CD14-positive monocyte (primary cell): ENCODE data around the gene LTB4R. TPM values are rescaled to one million over a fixed set of nuclear protein-coding genes. Genes with fewer than 3 reads are reported as not detected.

Experiments used
- DNase-seq, 3 donors: peaks; one replicate each; pipeline ENCODE4 v3.0.0-alpha.2; 2011 to 2022
- H2AFZ ChIP-seq: 2 replicates; pipeline ENCODE4 v1.6.0; 2012; ENCODE audit warnings: mild to moderate bottlenecking, low read depth, low read length, inconsistent platforms; ENCODE audit not compliant: insufficient read depth, poor library complexity, severe bottlenecking
- H3K27ac ChIP-seq, 2 donors: 1 replicate in 1 of 2; 2 replicates in 1 of 2; pipeline ENCODE4 v1.5.1; 2012 to 2013; ENCODE audit warnings: low read length in 2 of 2, control low read depth in 1 of 2, inconsistent platforms in 1 of 2, low read depth in 1 of 2, mild to moderate bottlenecking in 1 of 2
- H3K27me3 ChIP-seq, 2 donors: one replicate each; pipeline versions ENCODE4 v1.6.0 to v1.6.1; 2011 to 2013; ENCODE audit warnings: low read length in 2 of 2; ENCODE audit not compliant: control insufficient read depth in 2 of 2, insufficient read depth in 2 of 2
- H3K36me3 ChIP-seq, 2 donors: replicated peaks in 1 of 2; 1 replicate in 1 of 2; 2 replicates in 1 of 2; pipeline versions ENCODE4 v1.5.1 to v1.6.1; 2012 to 2013; ENCODE audit warnings: low read length in 2 of 2, control low read depth in 1 of 2, inconsistent platforms in 1 of 2, mild to moderate bottlenecking in 1 of 2; ENCODE audit not compliant: insufficient read depth in 2 of 2, control insufficient read depth in 1 of 2
- H3K4me1 ChIP-seq, 2 donors: 1 replicate in 1 of 2; 2 replicates in 1 of 2; pipeline versions ENCODE4 v1.5.1 to v1.6.1; 2012 to 2013; ENCODE audit warnings: low read length in 2 of 2, control low read depth in 1 of 2, inconsistent platforms in 1 of 2, mild to moderate bottlenecking in 1 of 2, moderate library complexity in 1 of 2; ENCODE audit not compliant: insufficient read depth in 2 of 2, control insufficient read depth in 1 of 2
- H3K4me2 ChIP-seq: replicated peaks from 2 replicates; pipeline ENCODE3; 2012; ENCODE audit warnings: low read length, moderate library complexity, mild to moderate bottlenecking; ENCODE audit not compliant: poor library complexity, severe bottlenecking; ENCODE audit errors: extremely low read depth
- H3K4me3 ChIP-seq, 3 experiments: fragments of 200-600 bp in 1 of 3; sonication (generic) in 1 of 3; replicated peaks in 1 of 3; 1 replicate in 2 of 3; 2 replicates in 1 of 3; pipeline ENCODE4 v1.5.1; 2011 to 2013; ENCODE audit warnings: low read length in 3 of 3, mild to moderate bottlenecking in 3 of 3, control low read depth in 2 of 3, low read depth in 2 of 3, inconsistent platforms in 1 of 3, moderate library complexity in 1 of 3
- H3K79me2 ChIP-seq: 2 replicates; pipeline ENCODE4 v1.6.0; 2012; ENCODE audit warnings: mild to moderate bottlenecking, control low read depth, inconsistent platforms, low read length, moderate library complexity; ENCODE audit not compliant: insufficient read depth
- H3K9ac ChIP-seq: 2 replicates; pipeline ENCODE4 v1.6.0; 2017; ENCODE audit warnings: low read length, mild to moderate bottlenecking; ENCODE audit not compliant: insufficient read depth, poor library complexity, severe bottlenecking
- H3K9me3 ChIP-seq, 2 donors: replicated peaks in 1 of 2; 1 replicate in 1 of 2; 2 replicates in 1 of 2; pipeline versions ENCODE4 v1.5.1 to v1.6.1; 2012 to 2013; ENCODE audit warnings: low read length in 2 of 2, control low read depth in 1 of 2; ENCODE audit not compliant: control insufficient read depth in 1 of 2, insufficient read depth in 1 of 2
- H4K20me1 ChIP-seq: 2 replicates; pipeline ENCODE4 v1.6.0; 2012; ENCODE audit warnings: mild to moderate bottlenecking, low read length, control low read depth, moderate library complexity; ENCODE audit not compliant: insufficient read depth
- H3K27ac Mint-ChIP-seq, 7 donors: one replicate each; pipeline ENCODE4 v1.8.0; 2020; ENCODE audit warnings: mild to moderate bottlenecking in 7 of 7, mixed read lengths in 7 of 7, moderate library complexity in 6 of 7, inconsistent platforms in 2 of 7
- H3K27me3 Mint-ChIP-seq, 3 donors: one replicate each; pipeline ENCODE4 v1.8.0; 2021 to 2022; ENCODE audit warnings: low read depth in 3 of 3, mild to moderate bottlenecking in 3 of 3, mixed read lengths in 3 of 3, moderate library complexity in 3 of 3, inconsistent platforms in 1 of 3
- H3K36me3 Mint-ChIP-seq, 2 donors: one replicate each; pipeline ENCODE4 v1.8.0; 2020; ENCODE audit warnings: mixed read lengths in 2 of 2, inconsistent platforms in 1 of 2, mild to moderate bottlenecking in 1 of 2
- H3K4me1 Mint-ChIP-seq: one replicate; pipeline ENCODE4 v1.8.0; 2020; ENCODE audit warnings: mild to moderate bottlenecking, mixed read lengths
- H3K4me3 Mint-ChIP-seq, 2 donors: one replicate each; pipeline ENCODE4 v1.8.0; 2020; ENCODE audit warnings: mild to moderate bottlenecking in 2 of 2, mixed read lengths in 2 of 2, moderate library complexity in 1 of 2
- H3K9me3 Mint-ChIP-seq, 7 donors: one replicate each; pipeline ENCODE4 v1.8.0; 2020 to 2022; ENCODE audit warnings: mixed read lengths in 7 of 7, mild to moderate bottlenecking in 6 of 7, moderate library complexity in 6 of 7, inconsistent platforms in 2 of 7
- WGBS: methylation state at CpG from one replicate; pipeline ENCODE4 v1.1.5; 2013; ENCODE audit warnings: missing lambda C conversion rate; ENCODE audit not compliant: insufficient coverage; 5-methylcytosine and 5-hydroxymethylcytosine counted together
- intact Hi-C, 2 donors: fragments of 100-400 bp; cut with micrococcal nuclease; formaldehyde crosslinking; loops; one replicate each; pipeline versions ENCODE4 v1.15.0 to v1.15.1; 2023
- polyA plus RNA-seq, 3 donors: library from polyadenylated mRNA; depleted of rRNA in 1 of 3; unstranded in 2 of 3; stranded (reverse) in 1 of 3; fragments of 300-500 nt in 2 of 3; fragments of >200 nt in 1 of 3; fragmentation: Illumina TruSeq in 2 of 3; gene quantifications; 1 replicate in 2 of 3; 2 replicates in 1 of 3; pipeline ENCODE4 v1.2.3, GENCODE V29; 2012 to 2021
- TF ChIP-seq, protein P1 (sequence below): fragments of 200-600 bp; IDR thresholded peaks from one replicate; pipeline ENCODE4 v1.8.0; 2022; ENCODE audit warnings: antibody characterized with exemption, mild to moderate bottlenecking

The LTB4R gene
- polyA plus RNA-seq, 3 donors, result 51.5 to 98.5 (median 87.3) TPM

DNA sequence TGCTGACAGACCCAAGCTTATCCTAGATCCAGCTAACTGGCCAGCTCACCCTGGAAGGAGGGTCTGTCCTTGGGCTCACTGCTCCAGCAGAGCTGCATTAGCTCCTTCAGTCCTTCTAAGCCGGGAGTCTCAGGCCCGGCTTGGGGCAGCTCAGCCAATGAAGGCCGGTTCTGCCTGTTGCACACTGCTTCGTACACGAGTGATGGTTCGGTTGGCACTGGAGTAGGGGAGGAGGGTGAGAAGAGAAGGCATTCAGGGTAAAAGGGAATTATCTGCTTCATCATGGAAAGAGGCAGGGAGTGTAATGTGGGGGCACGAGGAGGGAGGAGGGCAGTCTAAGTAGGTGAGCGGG is 26.5 kb downstream of the LTB4R start:
- Mint-ChIP-seq H3K4me1 (peaks cover 82% of the 10 kb centered on the region), H3K27me3 (peaks cover 21 to 35% (median 28%) of the 10 kb centered on the region in 3 donors), H3K9me3 (peaks cover 0 to 6% (median 5%) of the 10 kb centered on the region in 7 donors), H3K36me3 (peaks cover 36 to 39% of the 10 kb centered on the region in 2 donors), H3K27ac (no peak overlapping the region), H3K4me3 (no peak overlapping the region)
- Histone ChIP-seq H3K27me3 (peaks cover 9 to 21% of the 10 kb centered on the region in 2 donors), H3K9ac (no peak overlapping the region), H3K4me3 (no peak overlapping the region), H3K27ac (no peak overlapping the region), H3K36me3 (peaks cover 19 to 26% of the 10 kb centered on the region in 2 donors), H3K79me2 (peaks cover 21% of the 10 kb centered on the region), H3K4me1 (peaks cover 69 to 90% of the 10 kb centered on the region in 2 donors), H4K20me1 (peaks cover 52% of the 10 kb centered on the region), H2AFZ (no peak overlapping the region), H3K4me2 (no peak overlapping the region), H3K9me3 (peaks cover 0 to 2% of the 10 kb centered on the region in 2 donors)
- 98% methylated on average over 7 of the region's 8 CpGs for WGBS
- no peak for DNase-seq
- TF ChIP-seq, protein P1, sequence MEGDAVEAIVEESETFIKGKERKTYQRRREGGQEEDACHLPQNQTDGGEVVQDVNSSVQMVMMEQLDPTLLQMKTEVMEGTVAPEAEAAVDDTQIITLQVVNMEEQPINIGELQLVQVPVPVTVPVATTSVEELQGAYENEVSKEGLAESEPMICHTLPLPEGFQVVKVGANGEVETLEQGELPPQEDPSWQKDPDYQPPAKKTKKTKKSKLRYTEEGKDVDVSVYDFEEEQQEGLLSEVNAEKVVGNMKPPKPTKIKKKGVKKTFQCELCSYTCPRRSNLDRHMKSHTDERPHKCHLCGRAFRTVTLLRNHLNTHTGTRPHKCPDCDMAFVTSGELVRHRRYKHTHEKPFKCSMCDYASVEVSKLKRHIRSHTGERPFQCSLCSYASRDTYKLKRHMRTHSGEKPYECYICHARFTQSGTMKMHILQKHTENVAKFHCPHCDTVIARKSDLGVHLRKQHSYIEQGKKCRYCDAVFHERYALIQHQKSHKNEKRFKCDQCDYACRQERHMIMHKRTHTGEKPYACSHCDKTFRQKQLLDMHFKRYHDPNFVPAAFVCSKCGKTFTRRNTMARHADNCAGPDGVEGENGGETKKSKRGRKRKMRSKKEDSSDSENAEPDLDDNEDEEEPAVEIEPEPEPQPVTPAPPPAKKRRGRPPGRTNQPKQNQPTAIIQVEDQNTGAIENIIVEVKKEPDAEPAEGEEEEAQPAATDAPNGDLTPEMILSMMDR, result no peak
- intact Hi-C loops, result loop anchor here in 1 of 2 donors (2.0 kb wide), 1 partner anchor 97 kb away; no protein-coding TSS in a partner anchor

DNA sequence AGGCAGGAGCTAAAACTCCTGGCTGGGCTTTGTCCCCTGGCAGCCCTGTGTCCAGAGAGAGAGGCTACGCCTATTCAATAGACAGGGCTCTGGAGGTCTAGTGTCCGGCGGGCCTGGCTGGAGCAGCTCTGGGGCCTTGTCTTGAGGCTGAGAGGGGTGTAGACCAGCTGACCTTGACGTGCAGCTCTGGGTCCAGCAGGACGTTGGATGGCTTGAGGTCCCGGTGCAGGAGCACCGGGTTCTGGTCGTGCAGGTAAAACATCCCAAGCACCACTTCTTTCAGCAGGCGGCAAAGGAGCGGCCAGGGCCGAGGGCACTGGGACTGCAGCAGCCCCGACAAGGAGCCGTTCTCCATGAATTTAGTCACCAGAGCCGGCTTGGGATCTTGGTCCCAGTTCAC is 27.5 kb downstream of the LTB4R start:
- peaks cover 0 to 6% (median 5%) of the 10 kb centered on the region in 7 donors for H3K9me3 Mint-ChIP-seq
- peaks cover 74% of the 10 kb centered on the region for H3K4me1 Mint-ChIP-seq
- Histone ChIP-seq H3K9me3 (peaks cover 0 to 2% of the 10 kb centered on the region in 2 donors), H3K4me2 (peak overlapping the region; percentile 95), H3K79me2 (peaks cover 21% of the 10 kb centered on the region), H4K20me1 (peaks cover 51% of the 10 kb centered on the region), H3K9ac (peak overlapping the region; percentile 76), H3K27me3 (peaks cover 9 to 18% of the 10 kb centered on the region in 2 donors), H3K4me1 (peaks cover 60 to 79% of the 10 kb centered on the region in 2 donors), H3K27ac (peak overlapping the region; percentile 16 to 95), H2AFZ (peak overlapping the region; percentile 91), H3K36me3 (peaks cover 19 to 26% of the 10 kb centered on the region in 2 donors), H3K4me3 (peak overlapping the region; percentile 63 to 90 (median 88))
- peak overlapping the region; percentile 96 to 99 for H3K4me3 Mint-ChIP-seq
- DNase-seq, result no peak
- peaks cover 13 to 24% (median 19%) of the 10 kb centered on the region in 3 donors for H3K27me3 Mint-ChIP-seq
- peaks cover 36 to 39% of the 10 kb centered on the region in 2 donors for H3K36me3 Mint-ChIP-seq
- 82% methylated on average over 14 of the region's 14 CpGs for WGBS
- intact Hi-C loops, result no loop called here
- H3K27ac Mint-ChIP-seq, result peak overlapping the region in 5 of 7 donors; percentile 19 to 97 (median 91)
- TF ChIP-seq, protein P1, result no peak
